Measurements from ENCODE around the gene MSI2.

MSI2 gene

GRCh38 chr17:57524839-57525568, 268.7 kb downstream of the MSI2 start:
- DNase-seq (ENCODE audit: low read depth), result no peak

- DNase-seq (ENCODE audit: low read depth), result no peak
Observed at GRCh38 chr17:57527221-57528057, 271.1 kb downstream of the MSI2 start.

- DNase-seq (ENCODE audit: low read depth), result no peak
Observed at GRCh38 chr17:57528058-57528451, 271.7 kb downstream of the MSI2 start.

- no peak for DNase-seq (ENCODE audit: low read depth)
Observed at GRCh38 chr17:57530026-57530425, 273.7 kb downstream of the MSI2 start.

GRCh38 chr17:57530508-57530907, 274.2 kb downstream of the MSI2 start:
- no peak for DNase-seq (ENCODE audit: low read depth)

GRCh38 chr17:57531078-57531477, 274.8 kb downstream of the MSI2 start:
- no peak for DNase-seq (ENCODE audit: low read depth)

GRCh38 chr17:57531648-57532504, 275.6 kb downstream of the MSI2 start:
- DNase-seq (ENCODE audit: low read depth), result no peak

- DNase-seq (ENCODE audit: low read depth), result no peak
Observed at GRCh38 chr17:57532556-57532955, 276.2 kb downstream of the MSI2 start.

- no peak for DNase-seq (ENCODE audit: low read depth)
Observed at GRCh38 chr17:57532966-57533365, 276.6 kb downstream of the MSI2 start.

GRCh38 chr17:57533684-57534305, 277.5 kb downstream of the MSI2 start:
- DNase-seq (ENCODE audit: low read depth), result no peak

- no peak for DNase-seq (ENCODE audit: low read depth)
Observed at GRCh38 chr17:57534863-57535248, 278.5 kb downstream of the MSI2 start.

GRCh38 chr17:57535249-57535966, 279.1 kb downstream of the MSI2 start:
- no peak for DNase-seq (ENCODE audit: low read depth)

- DNase-seq (ENCODE audit: low read depth), result no peak
Observed at GRCh38 chr17:57536289-57536688, 280.0 kb downstream of the MSI2 start.

- DNase-seq (ENCODE audit: low read depth), result no peak
Observed at GRCh38 chr17:57536789-57537523, 280.6 kb downstream of the MSI2 start.

- DNase-seq (ENCODE audit: low read depth), result no peak
Observed at GRCh38 chr17:57537524-57538410, 281.4 kb downstream of the MSI2 start.

GRCh38 chr17:57538736-57539456, 282.6 kb downstream of the MSI2 start:
- DNase-seq (ENCODE audit: low read depth), result no peak

- DNase-seq (ENCODE audit: low read depth), result no peak
Observed at GRCh38 chr17:57539529-57540301, 283.4 kb downstream of the MSI2 start.

GRCh38 chr17:57540596-57540995, 284.3 kb downstream of the MSI2 start:
- no peak for DNase-seq (ENCODE audit: low read depth)
